Measurements from ENCODE around the gene C1orf115. TPM values are rescaled to one million over a fixed set of nuclear protein-coding genes. Genes with fewer than 3 reads are reported as not detected.

Gene C1orf115
- total RNA-seq, 1 donor from 2014 or later = 1.7 TPM

GRCh38 chr1:220666349-220666748 is 23.8 kb upstream of the C1orf115 start:
- Mint-ChIP-seq H3K27ac (no peak overlapping the region), H3K27me3 (ENCODE audit: low read depth) (no peaks in the 10 kb centered on the region), H3K4me3 (no peak overlapping the region), H3K4me1 (no peaks in the 10 kb centered on the region), H3K9me3 (peaks cover 37% of the 10 kb centered on the region), H3K36me3 (peaks cover 12% of the 10 kb centered on the region)
- no peak for TF ChIP-seq CTCF (IDR thresholded peaks at IDR 0.05; ENCODE audit: unreplicated experiment)
- no peak for DNase-seq (ENCODE audit: low spot score in 2 of 2, unreplicated experiment in 2 of 2)

- peaks cover 8% of the 10 kb centered on the region for H3K36me3 Mint-ChIP-seq
- no peaks in the 10 kb centered on the region for H3K27me3 Mint-ChIP-seq (ENCODE audit: low read depth)
- peaks cover 37% of the 10 kb centered on the region for H3K9me3 Mint-ChIP-seq
- no peak overlapping the region for H3K4me3 Mint-ChIP-seq
- no peak overlapping the region for H3K27ac Mint-ChIP-seq
- H3K4me1 Mint-ChIP-seq = no peaks in the 10 kb centered on the region
- no peak for DNase-seq (ENCODE audit: low spot score in 2 of 2, unreplicated experiment in 2 of 2)
- TF ChIP-seq CTCF (IDR thresholded peaks at IDR 0.05; ENCODE audit: unreplicated experiment) = no peak
These were observed 21.2 kb upstream of the C1orf115 start for GRCh38 chr1:220669005-220669404.

DNA sequence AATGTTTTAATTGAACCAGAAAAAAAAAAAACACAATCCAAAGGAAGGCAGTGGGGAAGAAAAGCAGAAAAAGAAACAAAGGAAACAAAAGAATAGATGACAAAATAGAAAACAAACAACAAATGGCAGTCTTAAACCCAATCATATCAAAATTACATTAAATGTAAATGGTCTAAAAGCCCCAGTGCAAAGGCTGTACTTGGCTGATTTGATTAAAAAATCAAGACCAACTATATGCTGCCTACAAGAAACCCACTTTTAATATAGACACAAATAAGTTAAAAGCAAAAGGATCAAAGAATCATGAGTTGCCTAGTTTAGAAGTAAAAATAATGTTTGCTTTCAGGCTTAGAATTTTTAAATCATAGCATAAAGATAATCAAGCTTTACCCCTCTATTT is 19.8 kb upstream of the C1orf115 start:
- Mint-ChIP-seq H3K4me1 (no peaks in the 10 kb centered on the region), H3K36me3 (peaks cover 4% of the 10 kb centered on the region), H3K4me3 (no peak overlapping the region)

DNA sequence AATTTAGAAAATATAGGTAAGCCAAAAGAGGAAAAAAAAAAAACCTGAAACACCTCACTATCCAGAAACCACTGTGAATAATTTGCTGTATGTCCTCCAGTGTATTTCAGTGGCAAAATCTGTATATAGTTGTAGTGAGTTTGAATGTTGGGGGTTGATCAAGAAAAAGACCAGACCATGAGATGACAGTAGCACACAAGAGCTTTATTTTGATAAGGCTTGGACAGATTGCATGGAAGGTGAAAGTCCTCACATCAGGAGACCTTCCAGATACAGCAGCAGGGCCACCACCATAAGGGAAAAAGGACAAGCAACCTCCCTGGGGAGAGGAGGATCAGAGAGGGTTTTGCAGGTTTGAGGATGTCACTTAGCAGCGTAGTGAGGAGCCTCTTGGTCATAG is 16.2 kb upstream of the C1orf115 start:
- no peak overlapping the region for H3K4me3 Mint-ChIP-seq
- DNase-seq (ENCODE audit: low spot score in 2 of 2, unreplicated experiment in 2 of 2) = no peak
- no peaks in the 10 kb centered on the region for H3K4me1 Mint-ChIP-seq
- H3K27ac Mint-ChIP-seq = no peak overlapping the region
- no peak for TF ChIP-seq CTCF (IDR thresholded peaks at IDR 0.05; ENCODE audit: unreplicated experiment)
- peaks cover 2% of the 10 kb centered on the region for H3K36me3 Mint-ChIP-seq
- H3K9me3 Mint-ChIP-seq = peaks cover 17% of the 10 kb centered on the region
- H3K27me3 Mint-ChIP-seq (ENCODE audit: low read depth) = no peaks in the 10 kb centered on the region

More for the DNA sequence above, 19.8 kb upstream of the C1orf115 start:
- Mint-ChIP-seq H3K9me3 (peaks cover 32% of the 10 kb centered on the region), H3K27me3 (ENCODE audit: low read depth) (no peaks in the 10 kb centered on the region), H3K27ac (no peak overlapping the region)
- DNase-seq (ENCODE audit: low spot score in 2 of 2, unreplicated experiment in 2 of 2) = no peak
- no peak for TF ChIP-seq CTCF (IDR thresholded peaks at IDR 0.05; ENCODE audit: unreplicated experiment)

DNA sequence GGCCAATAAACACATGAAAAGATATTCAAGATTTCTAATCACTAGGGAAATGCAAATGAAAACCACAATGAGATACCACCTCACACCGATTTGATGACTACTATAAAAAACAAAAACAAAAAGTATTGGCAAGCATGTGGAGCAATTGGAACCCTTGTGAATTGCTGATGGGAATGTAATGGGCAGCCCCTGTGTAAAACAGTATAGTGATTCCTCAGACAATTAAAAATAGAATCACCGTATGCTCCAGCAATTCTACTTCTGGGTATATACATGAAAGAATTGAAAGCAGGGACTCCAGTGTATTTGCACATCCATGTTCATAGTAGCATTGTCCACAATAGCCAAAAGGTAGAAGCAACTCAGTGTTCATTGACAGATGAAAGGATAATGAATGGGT is 12.9 kb upstream of the C1orf115 start:
- H3K9me3 Mint-ChIP-seq = no peaks in the 10 kb centered on the region
- H3K4me1 Mint-ChIP-seq = no peaks in the 10 kb centered on the region

More for the DNA sequence above, 12.9 kb upstream of the C1orf115 start:
- H3K36me3 Mint-ChIP-seq = no peaks in the 10 kb centered on the region
- H3K27ac Mint-ChIP-seq = no peak overlapping the region
- no peak overlapping the region for H3K4me3 Mint-ChIP-seq
- no peak for DNase-seq (ENCODE audit: low spot score in 2 of 2, unreplicated experiment in 2 of 2)
- H3K27me3 Mint-ChIP-seq (ENCODE audit: low read depth) = no peaks in the 10 kb centered on the region
- TF ChIP-seq CTCF (IDR thresholded peaks at IDR 0.05; ENCODE audit: unreplicated experiment) = no peak
